NCI-H774 (cell line): ENCODE data around the gene ART5.
"Not testable (repeated sequence)": the region's sequence is repeated elsewhere in the genome, so short reads cannot be mapped to it uniquely, and the experiment has no call there.

Experiments used
- DNase-seq: peaks from one replicate; lab custom pipeline; 2025; lab: John Stamatoyannopoulos, UW

ART5 gene

GRCh38 chr11:3657331-3657730 lies 15.5 kb upstream of the ART5 start:
- not testable (repeated sequence) for DNase-seq

DNA sequence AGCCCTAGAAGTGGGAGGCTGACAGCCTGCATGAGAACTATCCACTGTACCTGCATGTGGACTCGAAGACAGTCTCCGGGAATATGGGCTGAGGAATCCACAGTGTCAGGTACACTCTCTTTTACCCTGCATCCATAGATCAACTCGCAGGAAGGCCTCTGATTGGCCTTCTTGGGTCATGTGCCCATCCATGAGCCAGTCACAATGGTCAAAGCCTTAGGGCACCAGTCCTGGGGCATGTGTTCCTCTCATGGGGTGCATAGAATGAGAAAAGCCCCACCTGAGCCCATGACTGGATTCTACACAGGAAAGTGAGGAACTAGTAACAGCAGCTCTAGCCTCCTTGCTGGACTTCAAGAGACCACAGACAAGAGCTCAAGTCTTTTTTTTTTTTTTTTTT lies 13.8 kb upstream of the ART5 start:
- no peak for DNase-seq

GRCh38 chr11:3652514-3652913 lies 10.7 kb upstream of the ART5 start:
- not testable (repeated sequence) for DNase-seq

DNA sequence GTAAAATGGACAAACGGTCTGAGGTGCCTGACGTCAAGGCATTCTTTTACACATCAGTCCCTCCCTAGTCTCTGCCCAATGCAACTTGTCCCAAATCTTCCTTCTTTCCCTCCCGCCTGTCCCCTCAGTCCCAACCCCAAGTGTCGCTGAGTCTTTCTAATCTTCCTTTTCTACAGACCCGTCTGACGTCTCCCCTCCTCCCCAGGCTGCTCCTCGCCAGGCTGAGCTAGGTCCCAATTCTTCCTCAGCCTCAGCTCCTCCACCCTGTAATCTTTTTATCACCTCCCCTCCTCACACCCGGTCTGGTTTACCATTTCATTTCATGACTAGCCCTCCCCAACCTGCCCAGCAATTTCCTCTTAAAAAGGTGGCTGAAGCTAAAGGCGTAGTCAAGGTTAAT lies 7.6 kb upstream of the ART5 start:
- DNase-seq: not testable (repeated sequence)

GRCh38 chr11:3648843-3649242 lies 7.1 kb upstream of the ART5 start:
- not testable (repeated sequence) for DNase-seq

GRCh38 chr11:3645552-3645951 lies 3.8 kb upstream of the ART5 start:
- DNase-seq: no peak

DNA sequence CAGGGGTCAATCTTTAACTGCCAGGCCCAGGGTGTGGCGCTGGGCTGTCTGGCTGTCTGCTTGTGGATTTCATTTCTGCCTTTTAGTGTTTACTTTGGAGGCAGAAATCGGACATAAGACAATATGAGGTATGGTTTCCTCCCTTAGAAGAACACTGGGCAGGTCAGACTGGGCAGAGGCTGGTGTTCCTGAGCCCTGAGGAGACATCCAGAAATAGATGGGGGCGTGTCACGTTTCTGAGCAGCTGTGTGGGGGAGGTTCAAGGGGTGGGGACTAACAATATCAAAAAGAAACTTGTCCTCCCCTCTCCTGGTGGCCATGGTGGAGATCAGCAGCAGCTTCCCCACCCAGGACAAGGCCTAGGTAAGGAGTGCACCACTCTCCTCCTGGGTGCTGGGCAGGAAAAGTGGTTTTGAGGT lies 3.0 kb upstream of the ART5 start, which contains the start of gene ART1:
ART1 (plus strand) TSS at position 312 of the 419 bp plus-strand sequence. CDS start 14,086 bp downstream, outside the sequence.
- no peak for DNase-seq

DNA sequence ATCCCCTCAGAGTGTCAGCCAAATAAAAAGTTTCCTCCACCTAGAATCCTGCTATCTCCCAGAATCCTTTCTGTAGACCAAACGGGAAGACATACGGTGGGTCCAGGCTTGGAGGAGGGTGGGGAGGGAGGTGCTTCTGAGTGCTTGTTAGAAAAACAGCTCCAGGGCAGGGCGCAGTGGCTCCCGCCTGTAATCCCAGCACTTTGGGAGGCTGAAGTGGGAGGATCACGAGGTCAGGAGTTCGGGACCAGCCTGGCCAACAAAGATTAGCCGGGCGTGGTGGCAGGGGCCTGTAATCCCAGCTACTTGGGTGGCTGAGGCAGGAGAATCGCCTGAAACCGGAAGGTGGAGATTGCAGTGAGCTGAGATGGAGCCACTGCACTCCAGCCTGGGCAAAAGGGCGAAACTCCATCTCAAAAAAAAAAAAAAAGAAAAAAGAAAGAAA lies 1.3 kb upstream of the ART5 start:
- not testable (repeated sequence) for DNase-seq

DNA sequence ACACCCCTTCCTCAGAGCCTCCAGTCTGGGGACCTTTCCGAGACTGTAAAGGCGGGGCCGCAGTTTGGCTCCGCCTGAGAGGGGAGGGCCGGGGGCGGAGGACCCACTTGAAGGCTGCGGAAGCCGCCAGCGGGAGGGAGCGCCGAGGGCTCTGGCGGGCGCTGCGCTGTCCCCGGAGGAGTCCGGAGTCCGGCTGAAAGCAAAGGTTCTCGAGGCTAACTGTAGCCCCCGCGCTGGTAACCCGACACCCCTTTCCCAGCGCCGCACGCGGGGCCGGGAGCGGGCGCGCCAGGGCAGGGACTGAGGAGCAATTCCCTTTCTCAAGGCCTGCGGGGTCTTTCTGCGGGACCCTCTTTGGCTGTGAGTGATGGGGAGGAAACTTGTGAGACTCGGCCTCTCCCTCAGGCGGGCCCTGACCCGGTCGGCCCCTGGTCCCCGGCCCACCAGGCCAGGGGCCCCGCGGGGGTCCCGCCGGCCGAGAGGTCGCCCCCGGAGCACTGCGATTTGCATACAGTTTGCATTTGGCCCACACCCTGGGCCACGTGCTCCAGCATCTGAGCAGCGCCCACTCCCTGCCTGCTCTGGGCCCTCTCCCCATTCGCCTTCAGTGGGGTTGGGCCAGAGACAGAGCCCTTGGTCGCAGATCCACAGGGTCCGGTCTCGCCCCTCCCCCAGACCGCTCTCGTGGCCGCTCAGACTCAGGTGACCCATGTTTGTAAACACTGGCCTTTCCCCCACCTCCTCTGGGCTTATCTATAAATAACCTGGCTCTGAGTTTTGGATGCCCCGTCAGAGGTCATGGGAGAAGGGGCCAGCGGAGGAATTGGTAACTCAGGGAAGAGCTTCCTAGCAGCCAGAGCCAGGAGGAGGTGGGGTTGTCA lies 519 bp upstream of the ART5 start:
- DNase-seq: peak; percentile 55

DNA sequence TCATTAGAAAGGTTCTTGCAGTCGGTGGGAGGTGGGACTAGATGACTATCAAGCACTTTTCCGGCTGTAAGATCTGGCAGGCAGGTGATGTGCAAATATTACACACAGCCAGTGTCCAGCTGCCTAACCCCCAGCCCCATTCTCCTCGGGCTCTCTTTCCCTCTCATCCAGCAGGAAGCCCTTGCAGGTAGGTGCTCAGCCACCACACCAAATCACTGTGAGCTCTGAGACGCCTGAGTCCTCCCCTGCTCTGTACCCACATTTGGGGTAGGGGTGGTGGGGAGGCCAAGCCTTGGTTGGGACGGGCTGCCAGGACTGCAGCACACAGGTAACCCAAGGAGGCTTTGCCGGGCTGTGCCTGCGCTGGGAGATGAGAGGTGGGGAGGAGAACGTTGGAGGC lies 601 bp downstream of the ART5 start:
- DNase-seq: no peak

GRCh38 chr11:3639841-3640240 lies 2.0 kb downstream of the ART5 start:
- no peak for DNase-seq

DNA sequence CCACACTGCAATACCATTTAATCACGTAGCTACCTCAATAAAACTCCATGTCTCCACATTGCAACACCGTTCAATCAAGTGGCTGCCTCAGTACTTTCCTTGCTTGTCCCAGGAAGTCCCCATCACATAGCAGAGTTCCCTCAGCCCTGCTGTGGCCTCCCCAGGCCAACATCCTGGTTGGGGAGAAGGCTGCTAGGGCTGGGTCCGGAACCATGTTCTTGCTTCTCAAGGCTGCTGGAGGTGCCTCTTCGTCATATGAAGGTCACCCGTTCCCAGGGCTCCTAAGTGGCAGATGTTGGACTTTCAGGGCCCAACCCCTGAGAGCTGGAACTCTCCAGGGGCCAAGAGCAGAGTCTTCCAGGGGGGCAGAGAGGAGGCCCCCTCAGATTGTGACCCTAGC lies 3.3 kb downstream of the ART5 start:
- no peak for DNase-seq

- no peak for DNase-seq
These were observed 4.6 kb downstream of the ART5 start for GRCh38 chr11:3637201-3637600.

- no peak for DNase-seq
These were observed 6.0 kb downstream of the ART5 start for GRCh38 chr11:3635641-3636375.

GRCh38 chr11:3632070-3632660 lies 9.6 kb downstream of the ART5 start:
- DNase-seq: no peak

- no peak for DNase-seq
These were observed 10.5 kb downstream of the ART5 start for GRCh38 chr11:3631331-3631730.

DNA sequence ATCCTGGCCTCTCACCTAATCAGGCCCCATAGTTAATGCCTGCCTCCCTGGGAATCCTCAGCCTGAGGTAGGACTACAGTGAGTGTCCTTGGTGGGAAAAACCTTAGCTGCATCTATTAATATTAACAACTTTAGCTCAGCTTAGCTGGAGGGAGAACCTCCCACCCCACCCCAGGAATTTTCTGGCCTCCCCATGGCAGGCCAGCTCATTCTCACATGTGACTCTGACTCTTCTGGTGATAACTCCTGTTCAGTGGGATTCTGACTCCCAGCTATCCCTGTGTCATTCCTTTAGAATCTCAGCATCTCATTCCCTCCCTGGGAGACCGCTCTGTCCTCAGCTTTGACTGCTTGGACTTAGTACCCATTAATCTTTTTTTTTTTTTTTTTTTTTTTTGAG lies 14.5 kb downstream of the ART5 start:
- no peak for DNase-seq

- DNase-seq: no peak
These were observed 15.4 kb downstream of the ART5 start for GRCh38 chr11:3626250-3626960.

GRCh38 chr11:3623767-3624458 lies 17.9 kb downstream of the ART5 start:
- DNase-seq: no peak

DNA sequence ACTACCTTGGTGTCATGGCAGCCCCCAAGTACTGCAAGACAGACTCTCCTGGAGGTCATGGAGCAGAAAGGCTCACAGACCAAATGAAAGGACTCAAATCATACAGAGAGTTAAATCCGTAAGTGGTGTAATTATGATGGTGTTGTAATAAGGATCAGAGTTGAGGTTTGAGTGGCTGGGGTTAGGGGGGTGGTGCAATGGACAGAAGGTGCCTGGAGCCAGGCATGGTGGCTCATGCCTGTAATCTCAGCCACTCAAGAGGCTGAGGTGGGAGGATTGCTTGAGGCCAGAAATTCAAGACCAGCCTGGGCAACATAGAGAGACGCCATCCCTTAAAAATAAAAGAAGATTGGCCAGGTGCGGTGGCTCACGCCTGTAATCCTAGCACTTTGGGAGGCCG lies 18.7 kb downstream of the ART5 start:
- DNase-seq: no peak

DNA sequence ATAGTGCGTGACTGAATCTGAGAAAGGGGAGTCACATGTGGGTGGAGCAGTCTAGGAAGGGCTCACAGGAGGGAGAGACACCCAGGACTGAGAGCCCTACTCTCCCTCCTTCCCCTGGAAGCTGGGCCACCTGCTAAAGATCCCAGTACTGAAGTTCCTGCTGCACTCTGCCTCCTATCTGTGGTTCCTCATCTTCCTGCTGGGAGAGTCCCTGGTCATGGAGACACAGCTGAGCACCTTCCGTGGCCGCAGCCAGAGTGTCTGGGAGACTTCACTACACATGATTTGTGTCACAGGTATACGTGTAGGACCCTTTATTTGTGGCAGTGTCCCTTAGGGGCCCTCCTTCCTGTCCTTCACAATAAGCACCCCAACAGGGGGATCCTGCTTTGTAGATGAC lies 19.3 kb downstream of the ART5 start:
- DNase-seq: no peak
